ENCODE results near the gene IL13RA2.

DNA sequence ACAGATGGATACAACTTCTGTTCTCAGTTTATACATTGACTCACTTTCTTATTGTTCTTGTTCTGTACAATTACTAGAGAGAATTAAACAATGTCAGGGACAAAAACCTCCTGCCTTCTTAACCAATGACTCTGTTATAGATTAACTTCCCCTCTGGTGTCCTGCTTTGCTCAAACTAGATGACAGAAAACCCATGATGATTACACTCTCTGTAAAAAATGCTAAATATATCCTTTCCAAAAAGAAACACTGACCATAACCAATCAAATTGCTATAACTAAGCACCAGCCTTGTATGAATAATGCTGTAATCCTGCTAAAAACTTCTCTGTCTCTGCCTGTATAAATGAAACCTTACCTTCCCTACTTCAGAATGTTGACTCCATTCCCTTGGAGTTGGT, 29.8 kb upstream of the IL13RA2 start:
- TF ChIP-seq, protein P1, sequence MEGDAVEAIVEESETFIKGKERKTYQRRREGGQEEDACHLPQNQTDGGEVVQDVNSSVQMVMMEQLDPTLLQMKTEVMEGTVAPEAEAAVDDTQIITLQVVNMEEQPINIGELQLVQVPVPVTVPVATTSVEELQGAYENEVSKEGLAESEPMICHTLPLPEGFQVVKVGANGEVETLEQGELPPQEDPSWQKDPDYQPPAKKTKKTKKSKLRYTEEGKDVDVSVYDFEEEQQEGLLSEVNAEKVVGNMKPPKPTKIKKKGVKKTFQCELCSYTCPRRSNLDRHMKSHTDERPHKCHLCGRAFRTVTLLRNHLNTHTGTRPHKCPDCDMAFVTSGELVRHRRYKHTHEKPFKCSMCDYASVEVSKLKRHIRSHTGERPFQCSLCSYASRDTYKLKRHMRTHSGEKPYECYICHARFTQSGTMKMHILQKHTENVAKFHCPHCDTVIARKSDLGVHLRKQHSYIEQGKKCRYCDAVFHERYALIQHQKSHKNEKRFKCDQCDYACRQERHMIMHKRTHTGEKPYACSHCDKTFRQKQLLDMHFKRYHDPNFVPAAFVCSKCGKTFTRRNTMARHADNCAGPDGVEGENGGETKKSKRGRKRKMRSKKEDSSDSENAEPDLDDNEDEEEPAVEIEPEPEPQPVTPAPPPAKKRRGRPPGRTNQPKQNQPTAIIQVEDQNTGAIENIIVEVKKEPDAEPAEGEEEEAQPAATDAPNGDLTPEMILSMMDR (IDR thresholded peaks at IDR 0.05): no peak
- TF ChIP-seq POLR2A (IDR thresholded peaks at IDR 0.05): no peak

Measured in vagina (tissue), 2 donors.